ENCODE data around the gene CXorf38.

- TF ChIP-seq CTCF (IDR thresholded peaks at IDR 0.05) (no peak), POLR2A (IDR thresholded peaks at IDR 0.05) (no peak)
Observed at GRCh38 chrX:40663078-40663740, 15.8 kb upstream of the CXorf38 start.

All from uterus (tissue), 2 donors.